GM12801 (cell line): ENCODE data around the gene CCDC60.

Experiments
- CTCF ChIP-seq: IDR thresholded peaks from one replicate; pipeline ENCODE4 v1.5.1; 2011; ENCODE audit warnings: control low read depth; ENCODE audit not compliant: insufficient read length; ENCODE audit errors: extremely low read depth

The CCDC60 gene

DNA sequence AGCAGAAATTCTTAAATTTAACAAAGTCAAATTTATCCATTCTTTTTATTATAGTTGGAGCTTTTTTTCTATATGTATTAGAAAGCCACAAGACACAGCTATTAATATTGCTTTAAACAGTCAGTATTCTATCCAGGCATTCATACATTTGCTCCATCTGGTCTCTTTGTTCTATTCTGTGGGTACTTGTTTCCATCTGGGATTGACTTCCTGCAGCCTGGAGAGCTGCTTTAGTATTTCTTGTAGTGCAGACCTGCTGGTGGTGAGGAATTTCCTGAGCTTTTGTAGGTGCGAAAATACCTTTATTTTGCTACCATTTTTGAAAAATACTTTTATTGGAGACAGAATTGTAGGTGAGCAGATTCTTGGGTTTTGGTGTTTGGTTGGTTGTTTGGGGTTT is 29.0 kb downstream of the CCDC60 start:
- no peak for TF ChIP-seq CTCF

DNA sequence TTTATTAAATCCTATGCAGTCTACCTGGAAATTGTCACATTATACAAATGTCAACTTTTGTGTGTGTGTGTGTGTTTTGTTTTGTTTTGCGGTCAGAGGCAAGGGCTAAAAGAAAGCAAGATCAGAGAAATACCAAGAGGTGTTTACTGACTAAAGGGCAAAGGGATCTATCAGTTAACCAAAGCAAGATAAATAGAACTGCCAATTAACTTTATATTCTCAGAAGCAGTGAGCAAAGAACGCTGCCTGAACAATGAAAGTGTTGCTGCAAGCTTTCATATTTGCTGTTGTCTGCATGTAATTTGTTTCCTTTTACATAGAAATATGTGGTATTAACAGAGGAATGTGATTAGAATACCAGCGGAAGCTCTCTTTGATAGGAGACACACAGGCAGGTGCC is 30.9 kb downstream of the CCDC60 start:
- no peak for TF ChIP-seq CTCF

DNA sequence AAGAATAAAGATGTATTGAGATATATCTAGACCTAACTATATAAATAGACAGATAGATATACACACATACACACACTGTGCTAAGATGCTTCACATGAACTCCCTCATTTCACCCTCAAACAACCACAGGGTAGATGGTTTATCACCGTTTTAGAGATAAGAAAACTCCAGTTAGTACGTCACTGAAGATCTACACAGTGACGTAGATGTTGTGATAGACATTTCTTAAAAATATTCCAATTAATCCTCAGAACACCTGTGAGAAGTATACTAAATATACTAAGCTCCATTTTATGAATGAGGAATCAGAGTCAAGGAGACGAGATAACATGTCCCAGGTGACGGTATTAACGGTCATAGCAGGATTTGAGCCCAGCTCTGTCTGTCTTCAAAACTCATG is 31.5 kb downstream of the CCDC60 start:
- no peak for TF ChIP-seq CTCF

DNA sequence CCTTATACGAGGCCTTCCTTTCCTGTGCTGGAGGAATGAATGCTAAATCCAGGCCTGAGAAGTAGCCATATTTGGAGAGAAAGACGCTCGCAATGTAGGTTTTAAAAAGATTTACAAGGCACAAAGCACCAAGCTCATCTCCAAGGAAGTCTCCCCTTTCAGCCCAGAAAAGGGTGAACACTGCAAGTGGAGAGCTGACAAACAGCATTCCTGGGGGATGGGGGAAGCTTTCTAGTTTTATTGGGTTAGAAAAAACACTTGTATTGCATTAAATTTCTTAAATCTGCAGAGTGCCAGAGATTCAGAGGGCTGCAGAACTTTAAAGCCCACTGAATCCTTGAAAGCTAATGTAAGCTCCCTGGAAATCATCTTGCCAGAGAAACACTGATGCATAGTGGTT is 34.6 kb downstream of the CCDC60 start:
- no peak for TF ChIP-seq CTCF

DNA sequence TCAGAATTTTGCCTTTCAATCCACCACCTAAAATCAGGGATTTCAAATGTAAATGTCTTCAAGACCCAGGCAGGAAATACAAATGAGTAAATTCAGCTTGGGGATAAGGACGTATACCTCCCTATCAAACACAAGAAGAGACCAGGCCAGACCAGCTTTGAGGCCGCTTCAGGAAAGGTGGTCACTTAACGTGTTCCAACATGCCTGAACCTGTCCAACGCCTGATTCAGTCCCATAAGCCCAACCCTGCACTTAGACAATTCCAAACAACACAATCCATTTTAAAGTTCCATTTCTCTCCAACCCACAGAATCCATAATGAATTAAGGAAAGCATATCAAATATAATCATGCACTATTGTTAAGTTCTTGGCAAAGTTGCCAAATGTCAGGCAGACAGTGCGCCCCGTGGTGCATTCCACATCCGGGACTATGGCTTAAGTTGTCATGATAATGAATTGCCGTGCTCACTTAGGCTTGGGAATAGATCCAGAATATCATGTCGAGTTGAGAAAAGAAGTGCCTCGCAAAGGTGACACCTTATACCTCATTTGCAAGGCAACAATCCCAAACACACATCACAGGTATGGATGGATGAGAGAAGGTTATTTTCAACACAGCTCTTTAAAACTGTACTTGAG is 35.5 kb downstream of the CCDC60 start:
- TF ChIP-seq CTCF: no peak

DNA sequence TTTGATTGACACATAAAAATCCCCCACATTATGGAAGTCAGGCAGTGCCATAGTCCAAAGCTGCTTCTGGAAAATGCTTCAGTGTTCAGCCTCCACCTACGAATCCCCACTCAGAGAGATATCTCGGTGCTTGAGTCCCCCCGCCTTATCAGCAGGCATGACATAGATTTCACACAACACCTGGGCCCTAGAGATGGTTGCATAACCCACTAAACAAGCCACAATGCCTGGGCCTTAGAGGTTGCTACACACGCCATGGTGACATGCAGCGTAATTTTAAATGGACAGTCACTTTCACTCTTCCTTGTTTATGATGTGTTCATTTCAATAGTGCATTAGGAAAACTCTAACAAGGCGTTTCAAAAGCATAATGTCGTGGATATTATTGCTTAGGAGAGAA is 38.0 kb downstream of the CCDC60 start:
- no peak for TF ChIP-seq CTCF

DNA sequence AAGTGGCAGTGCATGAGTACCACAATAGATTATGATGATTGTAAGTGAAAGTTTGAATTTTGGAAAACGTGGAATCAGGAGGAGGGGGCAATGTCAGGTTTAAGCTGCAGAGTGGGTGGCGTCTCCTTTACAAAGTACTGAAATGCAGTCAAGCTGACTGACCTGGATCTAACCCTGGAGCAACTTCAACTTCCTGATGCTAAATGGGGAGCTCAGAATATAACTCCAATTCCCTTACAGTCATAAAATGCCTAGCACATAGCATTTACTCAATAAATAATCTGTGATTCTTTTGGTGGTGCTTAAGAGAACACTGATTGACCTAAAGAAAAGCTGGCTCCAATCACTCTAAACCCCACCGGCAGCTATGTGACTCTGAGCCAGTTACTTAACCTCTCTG is 38.5 kb downstream of the CCDC60 start:
- no peak for TF ChIP-seq CTCF
